ENCODE data around the gene C1QTNF12. TPM values are rescaled to one million over a fixed set of nuclear protein-coding genes. Genes with fewer than 3 reads are reported as not detected.

C1QTNF12 gene
- total and polyA plus RNA-seq, 2 of the 8 experiments (the other 6 are each of a cell fraction or from before 2014, with no cell fraction given): 2.1 to 3.7 TPM

DNA sequence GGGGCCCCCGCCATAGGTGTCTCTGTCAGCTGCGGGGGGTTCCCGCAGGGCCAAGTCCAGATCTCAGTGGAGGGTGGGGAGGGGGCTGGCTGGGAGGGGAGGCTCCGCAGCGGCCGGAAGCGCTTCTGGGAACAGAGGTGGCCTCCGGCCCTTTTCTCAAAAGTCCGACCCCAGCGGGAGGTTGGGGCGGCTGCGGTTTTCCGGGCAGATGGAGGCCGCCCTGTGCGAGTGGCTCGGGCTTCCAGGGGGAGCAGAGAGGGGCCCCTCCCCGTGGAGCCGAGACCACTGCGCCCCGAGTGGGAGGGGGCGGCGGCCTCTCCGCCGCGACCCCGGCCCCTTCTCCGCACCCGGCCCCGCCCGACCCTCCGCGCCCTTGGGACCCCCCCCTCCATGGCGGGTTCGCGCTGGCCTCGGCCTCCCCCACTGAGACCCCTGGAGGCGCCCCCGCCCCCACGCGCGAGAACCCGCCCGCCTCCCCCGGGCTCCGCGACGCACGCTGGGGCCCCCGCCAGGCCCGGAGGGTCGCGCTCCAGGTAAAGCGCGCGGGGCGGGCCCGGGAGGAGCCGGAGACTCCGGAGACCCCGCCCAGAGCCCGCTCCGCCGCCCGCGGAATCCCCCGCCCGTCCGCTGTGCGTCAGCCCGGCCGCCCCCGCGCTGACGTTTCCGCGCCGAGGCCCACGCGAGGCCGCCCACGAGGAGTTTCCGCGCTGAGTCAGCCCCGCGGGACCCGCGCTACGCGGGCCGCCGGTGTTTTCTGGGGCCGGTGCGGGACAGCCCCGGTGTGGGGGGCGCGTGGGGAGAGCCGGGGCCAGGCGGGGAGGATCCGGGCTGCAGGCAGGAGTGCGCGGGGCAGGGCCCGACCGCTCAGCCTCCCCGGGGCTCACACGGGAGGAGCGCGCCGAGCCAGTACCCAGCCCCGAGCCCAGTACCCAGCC is 45.4 kb downstream of the C1QTNF12 start:
- CTCF ChIA-PET (ENCODE audit: partially characterized antibody): interaction anchor here (1.0 to 1.2 kb wide), 2 partner anchors 16 to 17 kb away, joined by 3 read pairs; no protein-coding TSS in a partner anchor
- Histone ChIP-seq H2BK15ac (ENCODE audit: low read length) (no peak overlapping the region), H3K9ac (replicated peaks in 1 of 4; ENCODE audit: extremely low read depth in 1 of 4, low read depth in 3 of 4, low read length in 3 of 4) (no peak overlapping the region), H4K5ac (ENCODE audit: insufficient read length, low read depth, low read length) (no peak overlapping the region), H3K23ac (ENCODE audit: insufficient read length) (no peak overlapping the region), H4K8ac (ENCODE audit: extremely low read depth, insufficient read depth, low read length) (peak overlapping the region; percentile 68; the same call in 1 of the 2 replicates), H3K9me3 (ENCODE audit: insufficient read depth in 2 of 2, low read depth in 1 of 2, low read length in 1 of 2) (no peaks in the 10 kb centered on the region), H2AK5ac (ENCODE audit: low read depth, low read length) (no peak overlapping the region), H3K36me3 (ENCODE audit: control insufficient read depth in 2 of 4, insufficient read depth in 4 of 4, low read length in 3 of 4) (no peaks in the 10 kb centered on the region), H2AFZ (ENCODE audit: low read length) (no peak overlapping the region), H3K18ac (ENCODE audit: extremely low read depth, low read length) (peak overlapping the region; percentile 78; the same call in 1 of the 2 replicates), H3K79me1 (ENCODE audit: low read depth, low read length) (no peaks in the 10 kb centered on the region), H3K4me1 (replicated peaks in 1 of 4; ENCODE audit: control insufficient read depth in 3 of 4, insufficient read depth in 4 of 4, low read length in 3 of 4) (peaks cover 0 to 10% (median under 1%) of the 10 kb centered on the region in 4 experiments; a peak in 4 of 7 replicates), H3K56ac (replicated peaks; ENCODE audit: insufficient read length, low read depth, low read length) (no peak overlapping the region), H3K4ac (replicated peaks; ENCODE audit: insufficient read length, low read depth, low read length) (peak overlapping the region; percentile 81), H4K20me1 (replicated peaks in 1 of 2; ENCODE audit: control insufficient read depth in 1 of 2, insufficient read depth in 2 of 2, low read length in 2 of 2) (no peaks in the 10 kb centered on the region), H2BK20ac (ENCODE audit: low read length) (no peak overlapping the region; the same call in 1 of the 2 replicates), H4K91ac (replicated peaks; ENCODE audit: insufficient read length, low read length) (no peak overlapping the region), H2BK120ac (replicated peaks; ENCODE audit: low read depth, low read length) (no peak overlapping the region), H3K4me2 (ENCODE audit: insufficient read depth in 1 of 2, low read depth in 2 of 2, low read length in 2 of 2) (peak overlapping the region; percentile 12 to 70; a peak in 3 of 4 replicates), H3K27ac (ENCODE audit: low read depth, low read length) (no peak overlapping the region), H2BK5ac (ENCODE audit: low read depth, low read length) (no peak overlapping the region), H3K4me3 (ENCODE audit: extremely low read depth in 1 of 4, insufficient read depth in 2 of 4, low read depth in 3 of 4, low read length in 4 of 4) (peak overlapping the region; percentile 23 to 67 (median 30); a peak in 7 of 8 replicates), H3K14ac (ENCODE audit: insufficient read length) (no peak overlapping the region), H3K27me3 (replicated peaks in 1 of 4; ENCODE audit: control insufficient read depth in 3 of 4, extremely low read depth in 1 of 4, insufficient read depth in 3 of 4, low read length in 3 of 4) (peaks cover 2 to 9% (median 8%) of the 10 kb centered on the region in 4 experiments; a peak in 6 of 7 replicates), H3K79me2 (ENCODE audit: control insufficient read depth in 1 of 2, insufficient read depth in 2 of 2, low read length in 2 of 2) (no peaks in the 10 kb centered on the region), H2BK12ac (ENCODE audit: low read depth, low read length) (no peak overlapping the region), H3K23me2 (ENCODE audit: low read depth, low read length) (peaks cover 3% of the 10 kb centered on the region; the same call in 1 of the 2 replicates)
- POLR2A ChIA-PET (ENCODE audit: partially characterized antibody): interaction anchor here (0.9 to 1.7 kb wide), 3 partner anchors 15 to 179 kb away, joined by 3 to 6 read pairs (median 4); partner anchors contain the start of gene TTLL10
- 10% methylated on average over 13 of the region's 109 CpGs; no CpG with 5 or more reads in 1 of the 2 experiments for WGBS, 2 experiments (ENCODE audit: extremely low coverage in 1 of 2, insufficient coverage in 1 of 2, insufficient read length in 1 of 2, insufficient replicate concordance in 2 of 2, low coverage in 1 of 2, low lambda C conversion rate in 2 of 2, missing lambda C conversion rate in 1 of 2)
- no peak for FAIRE-seq
- peak in 1 of 2 experiments; percentile 76 for DNase-seq (ENCODE audit: low read depth in 1 of 2, low spot score in 2 of 2)
- TF ChIP-seq BACH1 (IDR thresholded peaks at IDR 0.05; ENCODE audit: low read length) (peak; percentile 82), RAD21 (IDR thresholded peaks at IDR 0.05 in 1 of 2, conservative IDR thresholded peaks at IDR 0.05 in 1 of 2; ENCODE audit: low read depth in 2 of 2, low read length in 2 of 2) (no peak), EZH2 (IDR thresholded peaks at IDR 0.05; ENCODE audit: low read depth, low read length, severe bottlenecking) (peak; percentile 13), RBBP5 (IDR thresholded peaks at IDR 0.05; ENCODE audit: borderline replicate concordance, low read depth, low read length) (no peak), CREB1 (IDR thresholded peaks at IDR 0.05) (0 out of 2 replicates have a peak, but pooled peaks have one; percentile 22), RNF2 (IDR thresholded peaks at IDR 0.05; ENCODE audit: borderline replicate concordance, low read depth, low read length, missing control alignments, poor library complexity, severe bottlenecking) (no peak), JUND (IDR thresholded peaks at IDR 0.05; ENCODE audit: low read length) (no peak), CBX5 (IDR thresholded peaks at IDR 0.05; ENCODE audit: low read depth, low read length) (no peak), YY1 (IDR thresholded peaks at IDR 0.05; ENCODE audit: low read depth, low read length) (no peak)
